ENCODE measurements around the gene OLFM4.

- TF ChIP-seq POLR2AphosphoS5 (IDR thresholded peaks at IDR 0.05) = no peak
- TF ChIP-seq, protein P1, sequence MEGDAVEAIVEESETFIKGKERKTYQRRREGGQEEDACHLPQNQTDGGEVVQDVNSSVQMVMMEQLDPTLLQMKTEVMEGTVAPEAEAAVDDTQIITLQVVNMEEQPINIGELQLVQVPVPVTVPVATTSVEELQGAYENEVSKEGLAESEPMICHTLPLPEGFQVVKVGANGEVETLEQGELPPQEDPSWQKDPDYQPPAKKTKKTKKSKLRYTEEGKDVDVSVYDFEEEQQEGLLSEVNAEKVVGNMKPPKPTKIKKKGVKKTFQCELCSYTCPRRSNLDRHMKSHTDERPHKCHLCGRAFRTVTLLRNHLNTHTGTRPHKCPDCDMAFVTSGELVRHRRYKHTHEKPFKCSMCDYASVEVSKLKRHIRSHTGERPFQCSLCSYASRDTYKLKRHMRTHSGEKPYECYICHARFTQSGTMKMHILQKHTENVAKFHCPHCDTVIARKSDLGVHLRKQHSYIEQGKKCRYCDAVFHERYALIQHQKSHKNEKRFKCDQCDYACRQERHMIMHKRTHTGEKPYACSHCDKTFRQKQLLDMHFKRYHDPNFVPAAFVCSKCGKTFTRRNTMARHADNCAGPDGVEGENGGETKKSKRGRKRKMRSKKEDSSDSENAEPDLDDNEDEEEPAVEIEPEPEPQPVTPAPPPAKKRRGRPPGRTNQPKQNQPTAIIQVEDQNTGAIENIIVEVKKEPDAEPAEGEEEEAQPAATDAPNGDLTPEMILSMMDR (IDR thresholded peaks at IDR 0.05) = no peak
Observed at GRCh38 chr13:53074114-53074513, 45.5 kb downstream of the OLFM4 start.
